Endometrial microvascular endothelial cells (primary cell): Measurements from ENCODE around the gene CFAP77. TPM values are rescaled to one million over a fixed set of nuclear protein-coding genes. Genes with fewer than 3 reads are reported as not detected.

Experiments used
- in situ Hi-C: cut with HindIII; loops from 2 replicates; pipeline ENCODE4 v1.10.0; 2017; ENCODE audit warnings: low sequenced_read_pairs, low pct_unique_long_range_greater_than_20kb; ENCODE audit errors: inconsistent ontology term
- total RNA-seq: library from RNA; depleted of rRNA; stranded (reverse); fragments of >200 nt; gene quantifications from one replicate; pipeline ENCODE4 v1.2.3, GENCODE V29; 2015; ENCODE audit errors: inconsistent ontology term

The CFAP77 gene
- total RNA-seq, 1 donor from 2014 or later = not detected

- in situ Hi-C loops = no loop called here
These were observed 190.4 kb downstream of the CFAP77 start for GRCh38 chr9:132600326-132600984.

- in situ Hi-C loops = no loop called here
These were observed 192.2 kb downstream of the CFAP77 start for GRCh38 chr9:132602207-132602606.

GRCh38 chr9:132605387-132605786 lies 195.4 kb downstream of the CFAP77 start:
- in situ Hi-C loops = no loop called here

GRCh38 chr9:132606066-132606465 lies 196.1 kb downstream of the CFAP77 start:
- in situ Hi-C loops = no loop called here

- in situ Hi-C loops = no loop called here
These were observed 199.2 kb downstream of the CFAP77 start for GRCh38 chr9:132609184-132609583.

- in situ Hi-C loops = no loop called here
These were observed 199.8 kb downstream of the CFAP77 start for GRCh38 chr9:132609829-132610228.

GRCh38 chr9:132610661-132611060 lies 200.7 kb downstream of the CFAP77 start:
- in situ Hi-C loops = no loop called here

- in situ Hi-C loops = no loop called here
These were observed 204.3 kb downstream of the CFAP77 start for GRCh38 chr9:132614324-132614723.

- in situ Hi-C loops = no loop called here
These were observed 205.8 kb downstream of the CFAP77 start for GRCh38 chr9:132615774-132616173.

GRCh38 chr9:132616725-132617124 lies 206.7 kb downstream of the CFAP77 start:
- in situ Hi-C loops = no loop called here

GRCh38 chr9:132622159-132622558 lies 212.1 kb downstream of the CFAP77 start:
- in situ Hi-C loops = no loop called here

Other genes with a start within 250 kb of the CFAP77 start
- gene NTNG2, start 248.2 kb upstream of the CFAP77 start, total RNA-seq = 0.19 TPM
- 25.4 TPM for gene SETX, start 55.2 kb upstream of the CFAP77 start, total RNA-seq
- gene TTF1, start 3.4 kb upstream of the CFAP77 start, total RNA-seq = 10.4 TPM
- gene BARHL1, start 172.4 kb downstream of the CFAP77 start, total RNA-seq = not detected